Stimulated activated CD8-positive, alpha-beta memory T cell treated with anti-CD3 and anti-CD28 coated beads, Interleukin-2, amount 100 ng/mL, for 1 hour (primary cell): ENCODE measurements around the gene PIK3R4.

ENCODE experiments used
- DNase-seq, 2 donors: peaks; one replicate each; pipeline ENCODE4 v3.0.0-alpha.2; 2020; ENCODE audit warnings: low read depth in 2 of 2

The PIK3R4 gene

DNA sequence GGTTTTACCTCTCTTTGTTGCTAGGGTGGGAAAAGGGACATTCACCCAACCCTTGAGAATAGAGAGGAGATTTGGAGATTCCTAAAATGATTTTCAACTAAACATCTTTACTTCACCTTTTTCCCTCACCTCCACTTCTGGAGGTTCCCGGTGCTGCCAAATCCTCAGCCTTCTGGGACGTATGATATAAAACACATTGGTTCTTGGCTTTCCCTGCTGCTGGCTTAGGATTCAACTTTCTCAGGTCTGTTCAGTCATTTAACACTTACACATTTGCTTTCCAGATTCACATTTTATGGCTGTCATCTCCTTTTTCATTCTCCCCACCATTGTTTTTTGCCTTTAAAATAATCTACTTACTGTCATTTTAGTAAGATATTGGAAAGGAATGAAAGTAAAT lies 106.6 kb downstream of the PIK3R4 start:
- DNase-seq, result no peak

GRCh38 chr3:130636480-130637234 lies 110.0 kb downstream of the PIK3R4 start:
- DNase-seq, result no peak

DNA sequence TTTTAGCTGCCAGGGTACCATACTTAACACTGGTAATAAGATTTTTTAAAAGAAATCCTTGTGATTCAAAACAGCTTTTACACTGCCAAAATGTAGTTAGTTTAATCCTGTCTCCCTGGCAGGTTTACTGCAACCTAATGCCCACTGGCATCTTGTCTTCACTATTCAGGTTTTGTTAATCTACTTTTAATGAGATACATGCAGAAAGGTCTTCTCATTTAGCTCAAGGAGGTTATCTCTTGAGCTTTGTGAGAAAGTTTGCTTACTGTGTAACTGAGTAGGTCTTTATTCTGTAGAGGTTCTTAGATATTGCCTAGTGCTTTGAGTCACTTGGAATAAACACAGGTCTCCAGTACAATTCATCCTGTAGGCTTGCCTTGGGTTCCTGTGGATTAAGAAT lies 110.7 kb downstream of the PIK3R4 start:
- no peak for DNase-seq

DNA sequence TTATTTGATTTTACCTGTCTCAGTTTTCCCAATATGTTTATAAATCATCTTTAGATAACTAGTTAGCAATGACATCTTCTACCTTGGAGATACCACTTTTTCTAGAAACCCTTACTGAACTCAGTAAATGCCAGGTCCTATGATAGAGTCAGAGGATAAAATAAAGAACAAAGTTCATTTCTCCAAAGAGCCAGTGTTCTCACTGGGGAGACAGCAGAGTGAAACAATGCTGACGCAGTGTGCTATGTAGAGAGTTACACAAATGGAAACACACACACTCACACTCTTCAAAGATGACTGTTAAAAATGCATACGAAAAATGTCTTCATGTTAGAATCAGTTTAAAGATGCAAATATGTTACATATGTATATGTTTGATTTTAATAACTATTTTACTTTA lies 111.3 kb downstream of the PIK3R4 start:
- no peak for DNase-seq
